HG03520 (cell line): Measurements from ENCODE around the gene LRFN4.

Experiments used
- ATAC-seq: cut with Tn5 transposase; IDR thresholded peaks from one replicate; pipeline ENCODE4 v1.9.1; 2021; ENCODE audit warnings: mild to moderate bottlenecking, moderate library complexity; ENCODE audit not compliant: unreplicated experiment

LRFN4 gene

GRCh38 chr11:66870131-66870530, 13.3 kb downstream of the LRFN4 start:
- ATAC-seq = no peak

- ATAC-seq = no peak
These were observed 14.0 kb downstream of the LRFN4 start for GRCh38 chr11:66870616-66871520.

- no peak for ATAC-seq
These were observed 14.6 kb downstream of the LRFN4 start for GRCh38 chr11:66871521-66871901.

GRCh38 chr11:66874232-66874631, 17.4 kb downstream of the LRFN4 start:
- ATAC-seq = no peak

GRCh38 chr11:66875378-66875777, 18.5 kb downstream of the LRFN4 start:
- ATAC-seq = no peak

- ATAC-seq = no peak
These were observed 20.9 kb downstream of the LRFN4 start for GRCh38 chr11:66877588-66878385.

GRCh38 chr11:66878474-66878873, 21.6 kb downstream of the LRFN4 start:
- no peak for ATAC-seq

GRCh38 chr11:66879000-66879399, 22.1 kb downstream of the LRFN4 start:
- no peak for ATAC-seq

- no peak for ATAC-seq
These were observed 22.7 kb downstream of the LRFN4 start for GRCh38 chr11:66879583-66879982.

GRCh38 chr11:66879999-66880398, 23.1 kb downstream of the LRFN4 start:
- ATAC-seq = no peak

- ATAC-seq = no peak
These were observed 23.9 kb downstream of the LRFN4 start for GRCh38 chr11:66880496-66881450.

GRCh38 chr11:66881451-66881835, 24.6 kb downstream of the LRFN4 start:
- ATAC-seq = no peak

- ATAC-seq = no peak
These were observed 25.1 kb downstream of the LRFN4 start for GRCh38 chr11:66881927-66882452.

GRCh38 chr11:66882561-66883015, 25.7 kb downstream of the LRFN4 start:
- ATAC-seq = no peak

GRCh38 chr11:66883016-66883965, 26.4 kb downstream of the LRFN4 start:
- ATAC-seq = no peak

- ATAC-seq = no peak
These were observed 27.6 kb downstream of the LRFN4 start for GRCh38 chr11:66884443-66884842.

- ATAC-seq = no peak
These were observed 28.6 kb downstream of the LRFN4 start for GRCh38 chr11:66885469-66885868.

- ATAC-seq = no peak
These were observed 29.1 kb downstream of the LRFN4 start for GRCh38 chr11:66885950-66886440.

- no peak for ATAC-seq
These were observed 29.9 kb downstream of the LRFN4 start for GRCh38 chr11:66886671-66887221.
